ENCODE data around the gene CARHSP1. TPM values are rescaled to one million over a fixed set of nuclear protein-coding genes. Genes with fewer than 3 reads are reported as not detected.

The CARHSP1 gene
- total and polyA plus RNA-seq, 4 donors = 68.4 to 148 (median 102) TPM

DNA sequence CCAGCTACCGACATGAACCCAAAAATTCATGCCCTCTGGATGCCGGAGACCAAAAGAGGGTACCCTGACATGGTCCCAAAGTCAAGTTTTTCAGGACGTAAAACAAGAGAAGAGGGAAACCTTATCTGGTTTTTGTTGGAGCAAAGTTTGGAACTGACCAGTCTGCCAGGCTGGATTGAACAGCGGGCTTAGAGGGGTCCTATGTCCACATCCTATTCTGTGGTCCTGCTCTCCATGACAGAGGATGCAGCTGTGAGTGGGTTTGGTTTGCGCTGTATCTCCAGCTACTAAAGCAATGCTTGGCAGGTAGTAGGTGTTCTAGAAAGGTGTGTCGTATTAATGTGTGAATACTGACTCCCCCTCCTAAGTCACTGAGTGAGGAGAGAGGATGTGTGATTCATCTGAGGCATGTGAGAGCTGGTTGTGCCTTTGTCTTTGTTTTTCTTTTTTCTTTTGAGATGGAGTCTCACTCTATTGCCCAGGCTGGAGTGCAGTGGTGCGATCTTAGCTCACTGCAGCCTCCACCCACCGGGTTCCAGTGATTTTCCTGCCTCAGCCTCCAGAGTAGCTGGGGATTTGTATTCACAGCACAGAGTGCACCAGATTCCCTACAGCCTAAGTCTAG is 40.2 kb downstream of the CARHSP1 start:
- Histone ChIP-seq H3K9ac (ENCODE audit: insufficient read depth in 1 of 2, low read length in 2 of 2) (no peak overlapping the region), H3K36me3 (ENCODE audit: control insufficient read depth in 4 of 4, insufficient read depth in 4 of 4, low read length in 4 of 4) (peaks cover 0 to 32% (median 15%) of the 10 kb centered on the region in 4 donors), H3K9me3 (ENCODE audit: control insufficient read depth in 4 of 4, insufficient read depth in 3 of 4, low read length in 3 of 4) (no peaks in the 10 kb centered on the region), H3K4me3 (no peak overlapping the region), H3K4me1 (ENCODE audit: control insufficient read depth in 5 of 5, insufficient read depth in 5 of 5, low read length in 5 of 5) (peaks cover 0 to 1% (median 0%) of the 10 kb centered on the region in 5 donors), H3K27me3 (ENCODE audit: control insufficient read depth in 3 of 3, insufficient read depth in 3 of 3, low read length in 2 of 3) (no peaks in the 10 kb centered on the region), H3K27ac (ENCODE audit: low read depth in 1 of 2, low read length in 1 of 2) (no peak overlapping the region)
- TF ChIP-seq, protein P1, sequence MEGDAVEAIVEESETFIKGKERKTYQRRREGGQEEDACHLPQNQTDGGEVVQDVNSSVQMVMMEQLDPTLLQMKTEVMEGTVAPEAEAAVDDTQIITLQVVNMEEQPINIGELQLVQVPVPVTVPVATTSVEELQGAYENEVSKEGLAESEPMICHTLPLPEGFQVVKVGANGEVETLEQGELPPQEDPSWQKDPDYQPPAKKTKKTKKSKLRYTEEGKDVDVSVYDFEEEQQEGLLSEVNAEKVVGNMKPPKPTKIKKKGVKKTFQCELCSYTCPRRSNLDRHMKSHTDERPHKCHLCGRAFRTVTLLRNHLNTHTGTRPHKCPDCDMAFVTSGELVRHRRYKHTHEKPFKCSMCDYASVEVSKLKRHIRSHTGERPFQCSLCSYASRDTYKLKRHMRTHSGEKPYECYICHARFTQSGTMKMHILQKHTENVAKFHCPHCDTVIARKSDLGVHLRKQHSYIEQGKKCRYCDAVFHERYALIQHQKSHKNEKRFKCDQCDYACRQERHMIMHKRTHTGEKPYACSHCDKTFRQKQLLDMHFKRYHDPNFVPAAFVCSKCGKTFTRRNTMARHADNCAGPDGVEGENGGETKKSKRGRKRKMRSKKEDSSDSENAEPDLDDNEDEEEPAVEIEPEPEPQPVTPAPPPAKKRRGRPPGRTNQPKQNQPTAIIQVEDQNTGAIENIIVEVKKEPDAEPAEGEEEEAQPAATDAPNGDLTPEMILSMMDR (IDR thresholded peaks at IDR 0.05; ENCODE audit: control extremely low read depth, extremely low read depth) = no peak
- no peak for DNase-seq
- WGBS, 2 donors = 95 to 96% methylated on average over 8 of the region's 8 CpGs
- ATAC-seq (ENCODE audit: insufficient read depth, low FRiP score) = no peak

DNA sequence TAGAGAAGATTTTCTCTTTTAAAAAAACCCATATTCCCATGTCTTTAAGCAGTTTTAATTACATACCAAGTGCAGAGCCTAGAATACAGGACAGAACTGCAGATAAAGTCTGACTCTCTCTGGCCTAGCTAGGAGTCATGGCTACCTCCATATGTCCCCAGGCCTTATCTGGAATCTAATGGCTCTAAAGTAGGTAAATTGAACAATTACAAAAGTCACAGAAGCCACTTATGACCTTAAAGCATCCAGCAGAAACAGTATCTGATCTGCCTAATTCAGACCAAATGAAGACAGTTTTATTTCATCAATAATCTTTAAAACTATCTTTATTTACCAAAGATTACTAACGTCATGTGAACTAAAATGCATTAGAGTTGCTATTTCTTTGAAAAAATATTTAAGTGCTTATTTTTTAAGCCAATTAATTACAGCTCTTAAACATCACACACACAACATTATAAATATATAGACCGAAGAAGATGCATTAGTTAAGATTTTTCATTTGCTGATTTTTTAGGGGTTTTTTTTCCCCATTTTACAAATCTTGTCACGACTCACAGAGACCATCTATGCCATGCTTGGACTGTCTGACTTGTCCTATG is 42.4 kb downstream of the CARHSP1 start:
- Histone ChIP-seq H3K4me1 (ENCODE audit: control insufficient read depth in 5 of 5, insufficient read depth in 5 of 5, low read length in 5 of 5) (peaks cover 0 to 1% (median 0%) of the 10 kb centered on the region in 5 donors), H3K4me3 (no peak overlapping the region), H3K9ac (ENCODE audit: insufficient read depth in 1 of 2, low read length in 2 of 2) (no peak overlapping the region), H3K36me3 (ENCODE audit: control insufficient read depth in 4 of 4, insufficient read depth in 4 of 4, low read length in 4 of 4) (peaks cover 0 to 22% (median 16%) of the 10 kb centered on the region in 4 donors), H3K27me3 (ENCODE audit: control insufficient read depth in 3 of 3, insufficient read depth in 3 of 3, low read length in 2 of 3) (no peaks in the 10 kb centered on the region), H3K27ac (ENCODE audit: low read depth in 1 of 2, low read length in 1 of 2) (no peak overlapping the region), H3K9me3 (ENCODE audit: control insufficient read depth in 4 of 4, insufficient read depth in 3 of 4, low read length in 3 of 4) (no peaks in the 10 kb centered on the region)
- TF ChIP-seq, protein P1 (IDR thresholded peaks at IDR 0.05; ENCODE audit: control extremely low read depth, extremely low read depth) = no peak
- no peak for DNase-seq
- ATAC-seq (ENCODE audit: insufficient read depth, low FRiP score) = no peak
- WGBS, 2 donors = 65 to 83% methylated on average over 3 of the region's 3 CpGs

DNA sequence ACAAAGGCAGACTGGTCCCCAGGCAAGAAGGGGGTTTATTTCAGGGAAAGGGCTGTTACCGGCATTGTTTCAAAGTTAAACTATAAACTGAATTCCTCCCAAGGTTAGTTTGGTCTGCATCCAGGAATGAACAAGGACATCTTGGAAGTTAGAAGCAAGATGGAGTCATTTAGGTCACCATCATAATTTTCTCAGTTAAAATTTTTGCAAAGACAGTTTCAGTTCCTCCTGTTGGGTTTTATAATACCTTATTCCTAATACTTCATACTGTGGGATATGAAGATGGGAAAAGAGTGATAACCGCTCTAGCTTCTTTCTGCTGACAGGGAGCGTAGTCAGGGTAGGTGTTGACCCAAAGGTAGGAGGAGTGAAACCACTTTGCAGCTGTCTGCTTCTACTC is 46.4 kb downstream of the CARHSP1 start:
- no peak for DNase-seq
- no peak overlapping the region for H3K27ac ChIP-seq (ENCODE audit: low read depth in 1 of 2, low read length in 1 of 2)
- H3K27me3 ChIP-seq (ENCODE audit: control insufficient read depth in 3 of 3, insufficient read depth in 3 of 3, low read length in 2 of 3) = no peaks in the 10 kb centered on the region
- H3K4me3 ChIP-seq = no peak overlapping the region
- H3K9ac ChIP-seq (ENCODE audit: insufficient read depth in 1 of 2, low read length in 2 of 2) = no peak overlapping the region
- peaks cover 0 to 1% (median 0%) of the 10 kb centered on the region in 5 donors for H3K4me1 ChIP-seq (ENCODE audit: control insufficient read depth in 5 of 5, insufficient read depth in 5 of 5, low read length in 5 of 5)
- no peak for ATAC-seq (ENCODE audit: insufficient read depth, low FRiP score)
- TF ChIP-seq, protein P1 (IDR thresholded peaks at IDR 0.05; ENCODE audit: control extremely low read depth, extremely low read depth) = no peak
- peaks cover 3 to 16% (median 12%) of the 10 kb centered on the region in 4 donors for H3K36me3 ChIP-seq (ENCODE audit: control insufficient read depth in 4 of 4, insufficient read depth in 4 of 4, low read length in 4 of 4)
- no peaks in the 10 kb centered on the region for H3K9me3 ChIP-seq (ENCODE audit: control insufficient read depth in 4 of 4, insufficient read depth in 3 of 4, low read length in 3 of 4)
- WGBS, 2 donors = 92 to 94% methylated on average over 3 of the region's 3 CpGs

Data from lung (tissue), 12 donors.